Measurements from ENCODE around the gene SFMBT2. TPM values are rescaled to one million over a fixed set of nuclear protein-coding genes. Genes with fewer than 3 reads are reported as not detected.

SFMBT2 gene
- total and polyA plus RNA-seq, 12 donors: 3.7 to 17.9 (median 12.7) TPM

- H3K4me1 ChIP-seq (replicated peaks in 1 of 2): no peaks in the 10 kb centered on the region
- peaks cover 0 to 30% of the 10 kb centered on the region in 2 donors for H3K36me3 ChIP-seq (replicated peaks in 1 of 2)
- 89 to 94% (median 91%) methylated on average over 6 of the region's 6 CpGs for WGBS, 4 donors
- H3K27ac ChIP-seq: no peak overlapping the region
- no peaks in the 10 kb centered on the region for H3K27me3 ChIP-seq
- no peaks in the 10 kb centered on the region for H3K9me3 ChIP-seq (replicated peaks in 1 of 3)
- intact Hi-C loops (cut with DNase I): no loop called here
- H3K4me3 ChIP-seq: no peak overlapping the region
- DNase-seq: no peak
- TF ChIP-seq POLR2A (IDR thresholded peaks at IDR 0.05): no peak
- TF ChIP-seq CTCF (IDR thresholded peaks at IDR 0.05): no peak
These were observed 46.4 kb downstream of the SFMBT2 start for GRCh38 chr10:7364474-7364873.

- intact Hi-C loops (cut with DNase I): no loop called here
- DNase-seq: no peak
- TF ChIP-seq POLR2A (IDR thresholded peaks at IDR 0.05) (no peak), CTCF (IDR thresholded peaks at IDR 0.05) (no peak)
- Histone ChIP-seq H3K4me3 (no peak overlapping the region), H3K9me3 (replicated peaks in 1 of 3) (no peaks in the 10 kb centered on the region), H3K36me3 (replicated peaks in 1 of 2) (peaks cover 0 to 28% of the 10 kb centered on the region in 2 donors), H3K27me3 (no peaks in the 10 kb centered on the region), H3K4me1 (replicated peaks in 1 of 2) (no peaks in the 10 kb centered on the region), H3K27ac (no peak overlapping the region)
- 96 to 98% (median 98%) methylated on average over 6 of the region's 6 CpGs for WGBS, 4 donors
These were observed 47.1 kb downstream of the SFMBT2 start for GRCh38 chr10:7363700-7364099.

GRCh38 chr10:7362471-7362870 lies 48.4 kb downstream of the SFMBT2 start:
- H3K9me3 ChIP-seq (replicated peaks in 1 of 3): no peaks in the 10 kb centered on the region
- DNase-seq: no peak
- no peaks in the 10 kb centered on the region for H3K4me1 ChIP-seq (replicated peaks in 1 of 2)
- 96 to 100% (median 97%) methylated on average over 3 of the region's 3 CpGs for WGBS, 4 donors
- H3K27ac ChIP-seq: no peak overlapping the region
- intact Hi-C loops (cut with DNase I): no loop called here
- no peak for TF ChIP-seq POLR2A (IDR thresholded peaks at IDR 0.05)
- TF ChIP-seq CTCF (IDR thresholded peaks at IDR 0.05): no peak
- no peaks in the 10 kb centered on the region for H3K27me3 ChIP-seq
- peaks cover 0 to 17% of the 10 kb centered on the region in 2 donors for H3K36me3 ChIP-seq (replicated peaks in 1 of 2)
- no peak overlapping the region for H3K4me3 ChIP-seq

GRCh38 chr10:7361316-7361715 lies 49.5 kb downstream of the SFMBT2 start:
- H3K9me3 ChIP-seq (replicated peaks in 1 of 3): no peaks in the 10 kb centered on the region
- H3K27me3 ChIP-seq: no peaks in the 10 kb centered on the region
- no peak overlapping the region for H3K27ac ChIP-seq
- H3K36me3 ChIP-seq (replicated peaks in 1 of 2): peaks cover 0 to 6% of the 10 kb centered on the region in 2 donors
- no peaks in the 10 kb centered on the region for H3K4me1 ChIP-seq (replicated peaks in 1 of 2)
- TF ChIP-seq CTCF (IDR thresholded peaks at IDR 0.05): no peak
- WGBS, 4 donors: 87 to 93% (median 89%) methylated on average over 3 of the region's 3 CpGs
- intact Hi-C loops (cut with DNase I): no loop called here
- DNase-seq: no peak
- no peak overlapping the region for H3K4me3 ChIP-seq
